ENCODE results near the gene WDR1.

Gene WDR1

GRCh38 chr4:10118048-10119004, 1.7 kb upstream of the WDR1 start:
- no peak for DNase-seq
- in situ Hi-C loops (cut with MboI; ENCODE audit: low pct_unique_long_range_greater_than_20kb, low sequenced_read_pairs): no loop called here

DNA sequence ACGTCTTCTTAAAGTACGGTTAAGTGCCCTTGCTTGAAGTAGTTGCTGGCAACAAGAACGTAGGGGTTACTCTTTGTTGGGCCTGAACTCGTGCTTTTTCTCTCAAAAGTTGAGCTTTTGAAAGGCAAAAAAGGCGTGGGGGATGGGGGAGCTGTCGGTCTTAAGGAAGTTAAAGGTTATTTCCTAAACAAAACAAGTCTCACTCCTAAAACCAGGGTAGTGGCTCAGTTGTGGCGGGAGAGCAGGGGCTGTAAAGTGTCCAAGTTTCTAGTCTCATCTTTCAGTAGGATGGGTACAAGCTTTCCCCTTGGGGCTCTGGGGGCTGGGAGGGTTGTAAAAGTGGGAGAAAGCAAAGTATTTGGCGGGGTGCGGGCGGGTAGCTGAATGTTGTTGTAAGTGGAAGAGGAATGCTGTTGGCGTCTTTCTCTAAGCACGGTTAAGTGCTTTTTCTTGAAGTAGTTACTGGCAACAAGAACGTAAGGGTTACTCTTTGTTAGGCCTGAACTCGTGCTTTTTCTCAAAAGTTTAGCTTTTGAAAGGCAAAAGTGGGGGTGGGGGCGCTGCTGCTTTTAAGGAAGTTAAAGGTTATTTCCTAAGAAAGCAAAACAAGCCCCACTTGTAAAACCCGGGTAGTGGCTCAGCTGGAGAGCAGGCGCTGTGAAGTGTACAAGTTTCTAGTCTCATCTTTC, 904 bp upstream of the WDR1 start:
- peak; percentile 65 for DNase-seq
- in situ Hi-C loops (cut with MboI; ENCODE audit: low pct_unique_long_range_greater_than_20kb, low sequenced_read_pairs): no loop called here

- DNase-seq: peak; percentile 43
- in situ Hi-C loops (cut with MboI; ENCODE audit: low pct_unique_long_range_greater_than_20kb, low sequenced_read_pairs): no loop called here
These were observed 616 bp downstream of the WDR1 start for GRCh38 chr4:10115797-10116568.

DNA sequence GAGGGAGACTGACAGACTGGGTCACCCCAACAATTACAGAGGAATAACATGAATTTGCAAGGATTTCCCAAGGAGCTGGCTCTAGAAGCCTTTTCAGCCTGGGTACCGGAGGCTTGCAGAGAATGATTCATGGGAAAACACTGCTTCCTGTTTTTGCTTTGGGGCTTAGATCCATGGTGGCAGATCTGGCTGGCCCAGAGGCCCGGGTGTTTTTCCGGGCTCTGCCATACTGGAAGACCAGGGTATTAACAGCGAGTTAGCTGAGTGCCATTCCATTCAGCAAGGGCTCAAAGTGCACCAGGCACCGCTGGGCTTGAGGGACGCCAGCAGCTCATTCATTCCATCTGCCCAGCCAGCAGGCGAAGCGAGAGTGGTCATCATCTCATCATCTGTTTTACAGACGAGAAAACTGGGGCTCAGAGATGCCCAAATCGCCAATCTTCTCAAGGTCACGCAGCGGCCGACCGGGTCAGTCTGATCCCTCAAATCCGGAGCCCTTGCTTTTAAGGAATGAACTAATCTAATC, 1.3 kb downstream of the WDR1 start:
- peak; percentile 44 for DNase-seq
- in situ Hi-C loops (cut with MboI; ENCODE audit: low pct_unique_long_range_greater_than_20kb, low sequenced_read_pairs): no loop called here

GRCh38 chr4:10114607-10115006, 2.0 kb downstream of the WDR1 start:
- DNase-seq: no peak
- in situ Hi-C loops (cut with MboI; ENCODE audit: low pct_unique_long_range_greater_than_20kb, low sequenced_read_pairs): no loop called here

GRCh38 chr4:10114147-10114546, 2.5 kb downstream of the WDR1 start:
- in situ Hi-C loops (cut with MboI; ENCODE audit: low pct_unique_long_range_greater_than_20kb, low sequenced_read_pairs): no loop called here
- no peak for DNase-seq

- DNase-seq: no peak
- in situ Hi-C loops (cut with MboI; ENCODE audit: low pct_unique_long_range_greater_than_20kb, low sequenced_read_pairs): no loop called here
These were observed 3.1 kb downstream of the WDR1 start for GRCh38 chr4:10113362-10114047.

DNA sequence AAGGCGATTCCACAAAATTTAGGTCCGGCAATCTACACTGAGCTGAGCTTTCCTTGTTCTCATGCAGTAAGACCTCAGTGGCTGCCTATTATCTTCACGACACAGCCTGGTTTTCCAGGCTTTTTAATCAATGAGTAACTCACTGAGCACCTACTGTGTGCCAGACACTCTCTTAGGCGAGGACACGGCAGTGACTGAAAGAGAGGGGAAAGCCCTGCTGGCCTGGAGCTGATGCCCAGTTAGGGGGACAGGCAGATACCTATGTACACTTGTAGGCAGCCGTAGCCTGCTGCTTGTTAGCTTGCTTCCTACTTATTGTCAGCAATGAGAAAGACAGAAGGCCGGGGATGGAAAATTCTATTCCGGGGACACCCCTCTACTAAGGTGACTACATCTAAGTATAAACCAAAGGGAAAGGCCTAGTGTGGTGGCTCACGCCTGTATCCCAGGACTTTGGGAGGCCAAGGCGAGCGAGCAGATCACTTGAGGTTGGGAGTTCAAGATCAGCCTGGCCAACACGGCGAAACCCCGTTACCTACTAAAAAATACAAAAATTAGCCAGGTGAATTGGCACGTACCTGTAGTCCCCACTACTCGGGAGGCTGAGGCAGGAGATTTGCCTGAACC, 3.8 kb downstream of the WDR1 start:
- DNase-seq: no peak
- in situ Hi-C loops (cut with MboI; ENCODE audit: low pct_unique_long_range_greater_than_20kb, low sequenced_read_pairs): no loop called here

GRCh38 chr4:10111067-10111801, 5.4 kb downstream of the WDR1 start:
- in situ Hi-C loops (cut with MboI; ENCODE audit: low pct_unique_long_range_greater_than_20kb, low sequenced_read_pairs): no loop called here
- DNase-seq: no peak

- no peak for DNase-seq
- in situ Hi-C loops (cut with MboI; ENCODE audit: low pct_unique_long_range_greater_than_20kb, low sequenced_read_pairs): no loop called here
These were observed 6.5 kb downstream of the WDR1 start for GRCh38 chr4:10109995-10110670.

- no peak for DNase-seq
- in situ Hi-C loops (cut with MboI; ENCODE audit: low pct_unique_long_range_greater_than_20kb, low sequenced_read_pairs): no loop called here
These were observed 7.5 kb downstream of the WDR1 start for GRCh38 chr4:10108818-10109783.

DNA sequence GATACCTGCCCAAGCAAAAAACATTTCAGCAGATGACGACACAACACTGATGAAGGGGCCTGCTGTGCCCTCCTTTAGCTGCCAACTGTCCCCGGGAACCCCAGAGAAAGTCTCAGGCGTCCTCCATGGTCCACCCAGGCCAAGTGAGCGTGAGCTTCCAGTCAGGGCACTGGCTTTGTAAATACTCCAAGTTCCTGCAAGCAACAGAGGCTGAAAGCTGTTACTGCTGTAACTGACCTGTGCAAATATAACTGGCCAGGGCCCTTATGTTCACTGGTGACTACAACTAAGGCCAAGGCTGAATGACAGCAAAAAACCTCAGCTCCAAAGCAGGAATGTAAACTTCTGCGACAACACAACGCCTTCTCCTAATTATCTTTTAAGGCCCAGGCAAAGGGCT, 8.2 kb downstream of the WDR1 start:
- DNase-seq: no peak
- in situ Hi-C loops (cut with MboI; ENCODE audit: low pct_unique_long_range_greater_than_20kb, low sequenced_read_pairs): no loop called here

- no peak for DNase-seq
- in situ Hi-C loops (cut with MboI; ENCODE audit: low pct_unique_long_range_greater_than_20kb, low sequenced_read_pairs): no loop called here
These were observed 9.2 kb downstream of the WDR1 start for GRCh38 chr4:10107111-10108091.

GRCh38 chr4:10106421-10107039, 10.1 kb downstream of the WDR1 start:
- no peak for DNase-seq

DNA sequence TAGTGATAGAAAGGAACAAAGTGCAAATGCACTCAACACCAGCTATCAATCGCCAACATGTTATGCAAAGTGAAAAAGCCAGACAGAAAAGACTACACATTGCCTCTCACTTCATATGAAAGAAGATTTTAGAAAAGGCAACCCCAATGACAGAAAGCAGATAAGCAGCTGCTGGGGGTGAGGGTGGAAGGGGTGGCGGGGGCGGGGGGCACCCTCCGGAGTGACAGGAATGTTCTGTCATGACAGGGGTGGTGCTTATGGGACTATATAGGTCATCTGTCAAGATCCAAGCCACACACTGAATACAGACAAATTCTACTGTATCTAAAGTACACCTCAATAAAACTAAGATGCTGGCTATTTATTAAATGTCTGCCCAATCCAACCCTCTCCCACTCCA, 10.7 kb downstream of the WDR1 start:
- DNase-seq: no peak
- in situ Hi-C loops (cut with MboI; ENCODE audit: low pct_unique_long_range_greater_than_20kb, low sequenced_read_pairs): no loop called here

More at GRCh38 chr4:10106421-10107039, 10.1 kb downstream of the WDR1 start:
- in situ Hi-C loops (cut with MboI; ENCODE audit: low pct_unique_long_range_greater_than_20kb, low sequenced_read_pairs): no loop called here
